ENCODE results near the gene GP1BB.
"Not testable (repeated sequence)": the region's sequence is repeated elsewhere in the genome, so short reads cannot be mapped to it uniquely, and the experiment has no call there.

GP1BB gene

GRCh38 chr22:19693981-19694670 lies 29.2 kb upstream of the GP1BB start:
- DNase-seq = no peak

DNA sequence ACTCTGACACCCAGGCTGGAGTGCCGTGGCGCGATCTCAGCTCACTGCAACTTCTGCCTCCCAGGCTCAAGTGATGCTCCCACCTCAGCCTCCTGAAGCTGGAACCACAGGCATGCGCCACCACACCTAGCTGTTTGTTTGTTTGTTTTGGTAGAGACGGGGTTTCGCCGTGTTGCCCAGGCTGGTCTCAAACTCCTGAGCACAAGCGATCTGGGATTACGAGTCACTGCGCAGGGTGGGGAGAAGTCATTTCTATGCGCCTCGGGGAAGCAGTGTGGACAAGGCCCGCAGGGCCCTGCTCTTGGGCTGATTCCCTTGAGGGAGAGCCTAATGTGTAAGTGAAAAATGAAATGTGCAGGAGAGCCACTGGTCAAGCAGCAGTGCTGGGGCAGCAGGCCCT lies 28.6 kb upstream of the GP1BB start:
- DNase-seq = no peak

DNA sequence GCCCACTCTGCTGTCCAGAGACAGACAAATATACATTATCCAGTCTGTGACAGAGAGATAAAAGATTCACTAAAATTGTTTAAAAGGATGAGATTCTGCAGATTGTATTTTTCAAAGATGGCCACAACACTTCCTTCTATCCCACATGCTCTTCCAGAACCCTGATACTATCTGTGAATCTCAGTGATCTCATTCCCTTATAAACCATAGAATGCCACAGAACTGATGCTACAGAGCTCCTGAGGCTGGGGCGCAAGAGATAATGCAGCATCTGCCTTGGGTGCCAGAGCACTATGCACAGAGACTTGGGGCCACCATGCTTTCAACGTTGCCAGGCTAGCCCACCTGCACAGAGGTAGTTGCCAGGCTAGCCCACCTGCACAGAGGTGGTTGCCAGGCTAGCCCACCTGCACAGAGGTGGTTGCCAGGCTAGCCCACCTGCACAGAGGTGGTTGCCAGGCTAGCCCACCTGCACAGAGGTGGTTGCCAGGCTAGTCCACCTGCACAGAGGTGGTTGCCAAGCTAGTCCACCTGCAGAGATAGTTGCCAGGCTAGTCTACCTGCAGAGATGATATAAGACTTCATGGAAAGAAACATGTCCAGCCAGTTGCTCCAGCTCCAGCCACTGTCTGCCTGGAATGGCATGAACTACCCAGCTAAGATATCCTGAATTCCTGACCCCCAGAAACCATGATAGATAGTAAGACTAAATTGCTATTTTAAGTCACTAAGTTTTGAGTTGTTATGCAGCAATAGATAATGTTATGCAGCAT lies 26.6 kb upstream of the GP1BB start:
- DNase-seq = no peak

- DNase-seq = not testable (repeated sequence)
These were observed 25.5 kb upstream of the GP1BB start for GRCh38 chr22:19697871-19698270.

DNA sequence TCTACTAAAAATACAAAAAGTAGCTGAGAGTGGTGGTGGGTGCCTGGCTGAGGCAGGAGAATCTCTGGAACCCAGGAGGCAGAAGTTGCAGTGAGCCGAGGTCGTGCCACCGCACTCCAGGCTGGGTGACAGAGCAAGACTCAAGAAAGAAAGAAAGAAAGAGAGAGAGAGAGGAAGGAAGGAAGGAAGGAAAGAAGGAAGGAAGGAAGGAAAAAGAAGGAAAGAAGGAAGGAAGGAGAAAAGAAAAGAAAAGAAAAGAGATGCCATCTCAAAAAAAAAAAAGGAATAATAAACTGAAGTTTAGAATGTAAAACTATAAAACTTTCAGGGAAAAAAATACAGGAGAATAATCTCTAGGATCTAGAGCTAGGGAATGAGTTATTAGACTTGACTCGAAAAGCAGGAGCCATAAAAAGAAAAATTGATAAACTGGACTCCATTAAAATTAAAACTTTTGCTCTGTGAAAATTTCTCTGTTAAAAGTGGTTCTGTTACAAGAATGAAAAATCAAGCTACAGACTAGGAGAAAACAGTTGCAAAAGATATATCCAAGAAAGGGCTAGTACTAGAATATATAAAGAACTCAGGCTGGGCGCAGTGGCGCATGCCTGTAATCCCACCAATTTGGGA lies 22.4 kb upstream of the GP1BB start:
- no peak for DNase-seq

GRCh38 chr22:19701420-19702145 lies 21.8 kb upstream of the GP1BB start:
- DNase-seq = no peak

- no peak for DNase-seq
These were observed 19.5 kb upstream of the GP1BB start for GRCh38 chr22:19703869-19704268.

DNA sequence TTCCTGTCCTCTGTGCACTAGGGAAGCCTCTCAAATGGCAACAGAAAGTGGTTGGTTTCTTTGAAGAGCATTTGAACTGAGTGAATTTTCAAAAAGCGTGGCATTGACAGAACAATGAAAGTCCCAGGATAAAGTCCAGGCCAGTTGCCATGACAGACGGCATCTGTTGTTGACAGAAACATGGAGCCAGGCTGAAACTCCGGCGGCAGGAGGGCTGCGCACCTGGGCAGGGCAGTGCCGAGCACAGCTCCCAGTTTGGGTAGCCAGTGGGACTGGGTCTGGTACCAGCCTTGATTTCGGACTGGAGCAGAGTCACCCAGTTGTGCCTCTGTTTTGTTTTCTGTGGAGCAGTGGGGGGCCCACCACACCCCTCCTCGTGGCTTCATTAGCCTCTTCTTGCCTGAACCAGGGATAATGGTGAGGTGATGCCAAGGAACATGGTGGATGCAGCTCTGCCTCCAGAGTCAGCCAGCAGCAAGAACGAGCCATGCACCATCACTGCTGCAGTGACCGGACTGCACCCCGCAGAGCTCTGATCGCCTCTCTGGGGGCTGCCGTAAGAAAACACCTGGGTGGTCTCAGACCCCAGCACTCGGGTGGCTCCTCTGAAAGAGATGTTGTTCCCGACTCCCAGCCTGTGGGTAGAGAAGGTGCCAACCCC lies 18.9 kb upstream of the GP1BB start:
- no peak for DNase-seq

DNA sequence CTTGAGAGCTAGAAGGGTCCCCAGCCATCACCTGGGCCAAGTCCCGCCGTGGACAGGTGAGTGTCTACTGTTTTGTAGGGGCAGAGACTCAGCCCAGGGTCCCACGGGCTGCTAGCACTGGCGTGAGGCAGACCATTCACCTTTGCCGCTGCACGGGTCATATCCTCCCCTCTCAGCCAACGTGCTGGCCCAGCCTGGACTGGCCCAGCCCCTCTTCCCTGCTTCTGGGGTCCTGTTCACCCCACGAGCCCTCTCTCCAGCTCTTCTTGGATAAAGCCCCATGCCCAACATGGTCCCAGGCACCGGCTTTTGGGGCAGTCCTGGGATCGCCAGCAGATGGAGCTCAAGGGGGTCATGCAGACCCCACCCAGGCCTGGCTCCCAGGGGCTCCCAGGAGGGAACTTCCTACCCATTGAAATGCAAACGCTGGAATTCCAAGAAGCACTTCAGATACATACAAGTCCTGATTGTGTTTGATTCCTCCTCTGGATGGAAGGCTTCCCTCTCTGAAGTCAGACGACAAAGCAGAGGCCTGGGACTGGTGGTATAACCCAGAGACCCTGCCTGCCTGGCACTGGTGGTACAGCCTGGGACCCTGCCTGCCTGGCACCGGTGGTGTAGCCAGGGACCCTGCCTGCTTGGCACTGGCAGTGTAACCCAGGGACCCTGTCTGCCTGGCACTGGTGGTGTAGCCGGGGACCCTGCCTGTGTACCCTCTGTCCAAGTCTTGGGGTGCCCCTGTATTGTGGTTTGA lies 18.0 kb upstream of the GP1BB start:
- no peak for DNase-seq

DNA sequence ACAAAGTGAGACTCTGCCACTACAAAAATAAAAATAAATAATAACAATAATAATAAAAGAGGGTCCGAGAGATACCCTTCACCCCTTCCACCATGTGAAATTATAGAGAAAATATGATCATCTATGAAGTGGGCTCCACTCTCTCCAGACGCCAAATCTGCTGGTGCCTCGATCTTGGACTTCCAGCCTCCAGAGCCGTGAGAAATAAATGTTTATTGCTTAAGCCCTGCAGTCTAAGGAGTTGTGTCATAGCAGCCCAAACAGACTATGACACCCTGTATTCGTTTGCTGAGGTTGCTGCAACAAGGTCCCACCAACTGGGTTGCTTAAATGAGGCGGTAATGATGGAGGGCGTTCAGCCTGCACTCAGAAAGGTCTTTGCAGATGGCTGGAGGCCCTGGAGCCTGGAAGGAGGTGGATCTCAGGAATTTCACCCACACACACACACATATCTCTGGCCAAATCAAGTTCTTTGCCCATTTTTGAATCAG lies 16.6 kb upstream of the GP1BB start:
- DNase-seq = no peak

GRCh38 chr22:19707347-19708290 lies 15.7 kb upstream of the GP1BB start:
- DNase-seq = no peak

- no peak for DNase-seq
These were observed 14.9 kb upstream of the GP1BB start for GRCh38 chr22:19708321-19709011.

DNA sequence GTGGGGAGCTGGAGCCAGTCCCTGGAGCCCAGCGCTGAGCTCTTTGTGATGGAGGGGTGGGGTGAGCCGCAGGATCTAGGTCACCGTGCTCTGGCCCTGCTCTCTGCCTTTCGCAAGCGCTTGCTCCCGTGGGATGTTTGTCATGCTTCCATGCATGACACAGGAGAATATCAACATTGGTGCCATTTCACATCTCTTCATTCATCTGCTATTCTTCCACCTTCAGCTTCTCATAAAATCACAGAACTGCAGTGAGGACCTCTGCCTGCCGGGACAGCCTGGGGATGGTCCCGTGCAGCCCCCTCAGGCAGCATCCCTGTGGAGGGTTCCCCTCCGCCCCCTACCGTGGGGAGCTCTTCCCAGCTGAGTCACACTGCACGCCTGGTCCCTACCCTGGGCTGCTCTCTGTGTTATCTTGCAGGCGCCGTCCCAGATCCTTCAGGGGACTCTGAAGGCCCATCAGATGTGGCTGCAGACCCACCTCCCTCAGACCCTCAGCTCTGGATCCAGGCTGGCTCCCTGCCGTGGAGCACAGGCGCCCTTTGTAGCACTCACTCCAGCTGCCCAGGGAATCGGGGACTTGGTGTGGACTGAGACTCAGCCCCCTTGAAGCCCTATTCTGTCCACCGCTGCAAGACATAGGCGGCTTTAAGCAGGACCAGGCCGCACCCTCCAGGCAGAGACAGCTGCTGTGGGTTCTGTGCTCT lies 14.1 kb upstream of the GP1BB start:
- DNase-seq = no peak

DNA sequence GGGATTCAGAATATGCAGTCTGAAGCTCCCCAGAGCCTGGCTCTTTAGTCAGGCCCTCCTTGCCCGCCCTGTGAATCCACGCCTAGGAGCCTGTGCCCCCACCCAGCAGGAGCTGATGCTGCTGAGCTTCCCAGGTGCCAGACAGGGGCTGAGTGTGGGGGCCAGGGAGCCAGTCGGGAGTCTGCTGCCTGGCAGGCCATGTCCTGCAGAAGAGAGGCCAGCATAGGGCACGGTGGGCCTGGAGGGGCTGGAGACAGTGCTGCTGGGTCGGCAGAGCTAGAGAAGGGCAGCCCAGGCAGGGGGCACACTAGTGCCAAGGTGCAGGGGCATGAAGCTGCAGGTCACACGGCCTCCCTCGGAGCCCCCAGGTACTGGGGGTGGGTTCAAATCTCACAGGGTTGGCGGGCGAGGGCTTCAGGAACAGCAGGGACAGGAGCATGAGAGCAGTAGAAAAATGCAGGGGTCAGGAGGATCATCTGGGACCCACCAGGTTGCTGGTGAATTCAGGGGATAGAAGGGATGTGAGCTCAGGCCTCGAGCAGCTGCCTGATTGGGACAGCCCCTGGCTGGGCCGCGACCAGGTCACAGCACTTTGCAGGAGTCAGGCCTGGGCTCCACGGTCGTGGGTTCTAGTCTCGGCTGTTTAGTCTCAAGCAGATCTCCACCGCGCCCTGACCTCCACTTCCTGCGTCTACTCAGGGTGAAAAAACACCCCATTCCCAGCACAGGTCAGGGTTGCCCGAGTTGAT lies 13.1 kb upstream of the GP1BB start:
- no peak for DNase-seq

- no peak for DNase-seq
These were observed 12.6 kb upstream of the GP1BB start for GRCh38 chr22:19710769-19711106.

DNA sequence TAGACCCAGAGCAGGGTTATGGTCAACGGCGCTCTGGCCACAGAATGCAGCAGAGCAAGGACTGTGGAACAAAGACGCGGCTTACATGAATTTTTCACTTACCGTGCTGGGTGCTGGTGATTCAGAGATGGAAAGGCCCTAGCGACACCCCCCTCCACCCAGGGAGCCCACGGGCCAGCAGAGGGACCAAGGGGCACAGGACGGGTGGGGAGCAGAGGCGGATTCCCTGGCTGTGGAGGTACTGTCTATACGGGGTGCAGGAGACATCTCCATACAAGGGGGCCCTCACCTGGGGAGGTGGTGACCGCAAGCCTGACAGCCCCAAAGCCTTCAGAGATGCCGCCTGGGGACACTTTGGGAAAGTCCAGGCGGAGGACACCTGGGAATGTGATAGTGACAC lies 10.1 kb upstream of the GP1BB start:
- DNase-seq = no peak

DNA sequence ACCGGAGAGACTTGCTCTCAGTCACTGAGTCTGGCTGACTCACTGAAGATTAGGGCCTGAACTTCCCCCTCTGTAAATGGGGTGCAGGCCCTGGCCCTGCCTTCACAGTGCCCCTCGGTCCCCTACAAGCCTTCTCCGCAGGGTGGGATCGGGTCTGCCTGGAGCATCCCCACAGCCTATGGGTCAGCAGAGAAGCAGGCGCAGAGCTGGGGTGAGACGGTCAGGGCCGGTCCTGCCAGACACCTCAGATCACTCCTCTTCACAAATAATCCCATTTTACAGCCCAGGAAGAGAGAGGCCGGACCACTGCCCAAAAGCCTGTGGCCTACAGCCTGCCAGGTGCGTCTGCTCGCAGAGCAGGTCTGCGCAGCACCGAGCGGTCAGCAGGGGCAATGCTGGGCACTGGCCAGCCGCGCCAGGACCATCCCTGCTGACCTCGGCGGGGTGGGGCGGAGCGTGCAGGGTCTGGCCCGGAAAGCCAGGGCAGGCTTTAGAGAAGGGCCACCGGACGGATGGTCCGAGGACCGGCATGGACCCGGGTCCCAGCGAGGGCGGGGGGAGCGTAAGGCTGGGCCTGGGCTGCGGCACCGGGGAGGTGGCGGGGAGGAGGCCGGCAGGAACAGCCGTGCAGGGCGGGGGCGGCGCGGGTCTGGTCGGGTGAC lies 9.6 kb upstream of the GP1BB start:
- DNase-seq = no peak
